ENCODE measurements around the gene MXD4.

The MXD4 gene

GRCh38 chr4:2248821-2249261 lies 13.1 kb downstream of the MXD4 start:
- no peak overlapping the region for H3K4me3 Mint-ChIP-seq
- H3K27ac Mint-ChIP-seq, result peak overlapping the region in 1 of 3 experiments; percentile 63
- no peaks in the 10 kb centered on the region for H3K27me3 Mint-ChIP-seq (ENCODE audit: low read depth)
- H3K9me3 Mint-ChIP-seq, result no peaks in the 10 kb centered on the region
- peaks cover 18% of the 10 kb centered on the region for H3K4me1 Mint-ChIP-seq
- peaks cover 4% of the 10 kb centered on the region for H3K36me3 Mint-ChIP-seq (ENCODE audit: low read depth)
- TF ChIP-seq, protein P1, sequence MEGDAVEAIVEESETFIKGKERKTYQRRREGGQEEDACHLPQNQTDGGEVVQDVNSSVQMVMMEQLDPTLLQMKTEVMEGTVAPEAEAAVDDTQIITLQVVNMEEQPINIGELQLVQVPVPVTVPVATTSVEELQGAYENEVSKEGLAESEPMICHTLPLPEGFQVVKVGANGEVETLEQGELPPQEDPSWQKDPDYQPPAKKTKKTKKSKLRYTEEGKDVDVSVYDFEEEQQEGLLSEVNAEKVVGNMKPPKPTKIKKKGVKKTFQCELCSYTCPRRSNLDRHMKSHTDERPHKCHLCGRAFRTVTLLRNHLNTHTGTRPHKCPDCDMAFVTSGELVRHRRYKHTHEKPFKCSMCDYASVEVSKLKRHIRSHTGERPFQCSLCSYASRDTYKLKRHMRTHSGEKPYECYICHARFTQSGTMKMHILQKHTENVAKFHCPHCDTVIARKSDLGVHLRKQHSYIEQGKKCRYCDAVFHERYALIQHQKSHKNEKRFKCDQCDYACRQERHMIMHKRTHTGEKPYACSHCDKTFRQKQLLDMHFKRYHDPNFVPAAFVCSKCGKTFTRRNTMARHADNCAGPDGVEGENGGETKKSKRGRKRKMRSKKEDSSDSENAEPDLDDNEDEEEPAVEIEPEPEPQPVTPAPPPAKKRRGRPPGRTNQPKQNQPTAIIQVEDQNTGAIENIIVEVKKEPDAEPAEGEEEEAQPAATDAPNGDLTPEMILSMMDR (IDR thresholded peaks at IDR 0.05; ENCODE audit: unreplicated experiment in 3 of 3), result no peak

GRCh38 chr4:2248044-2248780 lies 13.7 kb downstream of the MXD4 start:
- TF ChIP-seq, protein P1 (IDR thresholded peaks at IDR 0.05; ENCODE audit: unreplicated experiment in 3 of 3), result no peak
- Mint-ChIP-seq H3K27ac (no peak overlapping the region), H3K4me3 (no peak overlapping the region), H3K36me3 (ENCODE audit: low read depth) (peaks cover 4% of the 10 kb centered on the region), H3K4me1 (peaks cover 25% of the 10 kb centered on the region), H3K27me3 (ENCODE audit: low read depth) (no peaks in the 10 kb centered on the region), H3K9me3 (no peaks in the 10 kb centered on the region)

- TF ChIP-seq, protein P1 (IDR thresholded peaks at IDR 0.05; ENCODE audit: unreplicated experiment in 3 of 3), result no peak
- no peak overlapping the region for H3K4me3 Mint-ChIP-seq
- peaks cover 4% of the 10 kb centered on the region for H3K36me3 Mint-ChIP-seq (ENCODE audit: low read depth)
- peaks cover 25% of the 10 kb centered on the region for H3K4me1 Mint-ChIP-seq
- H3K9me3 Mint-ChIP-seq, result no peaks in the 10 kb centered on the region
- H3K27ac Mint-ChIP-seq, result no peak overlapping the region
- H3K27me3 Mint-ChIP-seq (ENCODE audit: low read depth), result no peaks in the 10 kb centered on the region
Measured at GRCh38 chr4:2247128-2248043, 14.5 kb downstream of the MXD4 start.

DNA sequence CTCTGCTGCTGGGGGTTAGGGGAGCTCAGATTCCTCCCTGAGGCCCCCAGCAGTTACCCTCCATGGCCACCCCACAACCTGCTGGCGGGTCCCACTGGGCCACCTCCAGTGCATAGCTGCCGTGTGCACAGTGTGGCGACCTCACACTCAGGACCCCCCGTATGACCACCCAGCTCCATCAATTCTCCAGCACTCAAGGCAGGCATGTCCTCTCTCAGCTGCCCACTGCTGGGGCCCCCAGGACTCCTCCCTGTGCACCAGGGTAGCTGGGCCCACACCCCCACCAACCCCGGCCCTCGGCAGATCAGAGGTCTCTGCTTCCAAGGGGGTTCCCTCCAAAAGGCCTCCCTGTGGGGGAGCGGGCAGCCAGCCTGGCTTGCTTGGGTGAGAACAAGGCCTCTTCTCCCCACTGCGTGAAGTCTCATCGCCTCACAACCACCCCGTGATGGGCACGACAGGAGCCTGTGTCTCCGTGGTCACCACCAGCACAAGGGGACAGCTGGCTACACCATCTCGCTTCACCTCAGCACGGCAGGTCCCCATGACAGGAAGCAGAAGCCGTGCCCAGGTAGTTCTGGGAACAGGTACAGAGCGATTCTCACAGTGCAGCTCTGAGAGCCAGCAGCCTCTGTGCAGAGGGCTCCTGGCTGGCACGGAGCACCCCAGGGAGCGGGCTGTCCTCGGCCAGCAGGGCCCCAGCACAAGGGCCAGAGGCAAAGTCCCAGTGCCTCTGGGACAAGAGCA lies 15.4 kb downstream of the MXD4 start:
- no peaks in the 10 kb centered on the region for H3K27me3 Mint-ChIP-seq (ENCODE audit: low read depth)
- TF ChIP-seq, protein P1 (IDR thresholded peaks at IDR 0.05; ENCODE audit: unreplicated experiment in 3 of 3), result no peak
- no peak overlapping the region for H3K27ac Mint-ChIP-seq
- peaks cover 25% of the 10 kb centered on the region for H3K4me1 Mint-ChIP-seq
- H3K9me3 Mint-ChIP-seq, result no peaks in the 10 kb centered on the region
- H3K4me3 Mint-ChIP-seq, result no peak overlapping the region
- H3K36me3 Mint-ChIP-seq (ENCODE audit: low read depth), result peaks cover 4% of the 10 kb centered on the region

- no peaks in the 10 kb centered on the region for H3K27me3 Mint-ChIP-seq (ENCODE audit: low read depth)
- TF ChIP-seq, protein P1 (IDR thresholded peaks at IDR 0.05; ENCODE audit: unreplicated experiment in 3 of 3), result no peak
- H3K4me3 Mint-ChIP-seq, result no peak overlapping the region
- no peaks in the 10 kb centered on the region for H3K9me3 Mint-ChIP-seq
- H3K36me3 Mint-ChIP-seq (ENCODE audit: low read depth), result peaks cover 4% of the 10 kb centered on the region
- H3K4me1 Mint-ChIP-seq, result peaks cover 28% of the 10 kb centered on the region
- H3K27ac Mint-ChIP-seq, result peak overlapping the region; percentile 94 to 99 (median 95)
Measured at GRCh38 chr4:2245787-2246275, 16.1 kb downstream of the MXD4 start.
